NB4 (cell line): Measurements from ENCODE around the gene ALOX15B.
A peak's percentile ranks its signal among the peaks of the same experiment; 100 is the strongest.

Source experiments
- DNase-seq: peaks from one replicate; pipeline ENCODE4 v3.0.0; 2010; ENCODE audit warnings: low read depth
- H3K4me3 ChIP-seq: one replicate; pipeline ENCODE4 v1.5.1; 2011; ENCODE audit warnings: mild to moderate bottlenecking, low read depth, low read length, moderate library complexity
- CTCF ChIP-seq: IDR thresholded peaks from one replicate; pipeline ENCODE4 v1.5.1; 2012; ENCODE audit warnings: low read depth, low read length
- MAX ChIP-seq: IDR thresholded peaks from 2 replicates; pipeline ENCODE4 v1.6.1; 2011; ENCODE audit warnings: low read depth, low read length
- MYC ChIP-seq: IDR thresholded peaks from 2 replicates; pipeline ENCODE4 v1.6.1; 2011; ENCODE audit warnings: low read depth, low read length
- POLR2A ChIP-seq: IDR thresholded peaks from 2 replicates; pipeline ENCODE4 v1.6.1; 2011; ENCODE audit warnings: mild to moderate bottlenecking; ENCODE audit not compliant: insufficient read length; ENCODE audit errors: extremely low read depth

The ALOX15B gene

GRCh38 chr17:8038954-8039610 is at the start of gene ALOX15B:
TSS of gene ALOX15B (plus strand) at chr17:8039059. CDS start at chr17:8039156, 97 bp downstream.
- no peak for DNase-seq
- H3K4me3 ChIP-seq: no peak within 1 kb of the TSS
- TF ChIP-seq POLR2A (no peak), MAX (no peak), CTCF (no peak), MYC (no peak)

GRCh38 chr17:7989781-7990655 is 48.8 kb upstream of the ALOX15B start:
- H3K4me3 ChIP-seq: peak overlapping the region; percentile 51
- TF ChIP-seq MYC (peak; percentile 68), POLR2A (peak; percentile 28), CTCF (peak; percentile 72), MAX (peak; percentile 28; the same call in 1 of the 2 replicates)

GRCh38 chr17:7992516-7992915 is 46.3 kb upstream of the ALOX15B start:
- no peak overlapping the region for H3K4me3 ChIP-seq
- no peak for TF ChIP-seq MAX
- TF ChIP-seq MYC: no peak
- no peak for TF ChIP-seq POLR2A
- TF ChIP-seq CTCF: no peak

More at GRCh38 chr17:7989781-7990655, 48.8 kb upstream of the ALOX15B start:
- DNase-seq: peak; percentile 90

GRCh38 chr17:7992924-7993323 is 45.9 kb upstream of the ALOX15B start:
- H3K4me3 ChIP-seq: no peak overlapping the region
- no peak for DNase-seq
- TF ChIP-seq MYC (no peak), CTCF (no peak), MAX (no peak), POLR2A (no peak)

More at GRCh38 chr17:7992516-7992915, 46.3 kb upstream of the ALOX15B start:
- DNase-seq: no peak

GRCh38 chr17:7993972-7994589 is 44.8 kb upstream of the ALOX15B start:
- TF ChIP-seq MAX (no peak), MYC (no peak), CTCF (no peak), POLR2A (no peak)
- no peak overlapping the region for H3K4me3 ChIP-seq
- DNase-seq: no peak
